Fibroblast of lung (primary cell): ENCODE data around the gene FAM228A. TPM values are rescaled to one million over a fixed set of nuclear protein-coding genes. Genes with fewer than 3 reads are reported as not detected.

ENCODE experiments used
- DNase-seq, 2 donors: peaks; one replicate each; pipeline versions ENCODE4 v3.0.0 to v3.0.0-alpha.2; 2010; ENCODE audit warnings: low read depth in 2 of 2
- H2AFZ ChIP-seq: 2 replicates; pipeline ENCODE4 v1.5.1; 2012; ENCODE audit warnings: low read length, control low read depth, inconsistent platforms
- H3K27ac ChIP-seq: 2 replicates; pipeline ENCODE4 v1.5.1; 2011; ENCODE audit warnings: low read length, control low read depth; ENCODE audit not compliant: insufficient read depth
- H3K27me3 ChIP-seq: 2 replicates; pipeline ENCODE4 v1.5.1; 2011; ENCODE audit warnings: mild to moderate bottlenecking, low read length; ENCODE audit not compliant: control insufficient read depth, insufficient read depth
- H3K36me3 ChIP-seq: 2 replicates; pipeline ENCODE4 v1.5.1; 2011; ENCODE audit warnings: low read length; ENCODE audit not compliant: control insufficient read depth, insufficient read depth
- H3K4me1 ChIP-seq: 2 replicates; pipeline ENCODE4 v1.5.1; 2011; ENCODE audit warnings: low read length; ENCODE audit not compliant: control insufficient read depth, insufficient read depth; ENCODE audit errors: extremely low read depth
- H3K4me2 ChIP-seq: 2 replicates; pipeline ENCODE4 v1.5.1; 2011; ENCODE audit warnings: low read length, control low read depth; ENCODE audit not compliant: insufficient read depth; ENCODE audit errors: extremely low read depth
- H3K4me3 ChIP-seq, 4 experiments: fragments of 200-600 bp in 1 of 4; sonication (generic) in 1 of 4; replicated peaks in 1 of 4; 2 replicates each; pipeline ENCODE4 v1.5.1; 2011 to 2016; ENCODE audit warnings: low read length in 4 of 4, low read depth in 3 of 4, mild to moderate bottlenecking in 3 of 4, control low read depth in 2 of 4, inconsistent platforms in 1 of 4, mixed read lengths in 1 of 4; ENCODE audit not compliant: insufficient read depth in 1 of 4; ENCODE audit errors: control extremely low read depth in 1 of 4
- H3K79me2 ChIP-seq: 2 replicates; pipeline ENCODE4 v1.5.1; 2012; ENCODE audit warnings: mild to moderate bottlenecking, low read length, inconsistent platforms; ENCODE audit not compliant: control insufficient read depth, insufficient read depth
- H3K9ac ChIP-seq: 2 replicates; pipeline ENCODE4 v1.5.1; 2011; ENCODE audit warnings: mild to moderate bottlenecking, low read length, control low read depth; ENCODE audit not compliant: insufficient read depth
- H3K9me3 ChIP-seq: 2 replicates; pipeline ENCODE4 v1.5.1; 2012; ENCODE audit warnings: low read depth, low read length; ENCODE audit not compliant: control insufficient read depth, insufficient read depth
- H4K20me1 ChIP-seq: 2 replicates; pipeline ENCODE4 v1.5.1; 2011; ENCODE audit warnings: low read length; ENCODE audit not compliant: control insufficient read depth, insufficient read depth; ENCODE audit errors: extremely low read depth
- EZH2 ChIP-seq: IDR thresholded peaks from 2 replicates; pipeline ENCODE4 v1.5.1; 2012; ENCODE audit warnings: low read length, control low read depth, mild to moderate bottlenecking; ENCODE audit errors: missing control alignments
- polyA plus RNA-seq, 2 donors: library from polyadenylated mRNA; depleted of rRNA in 1 of 2; stranded (reverse) in 1 of 2; unstranded in 1 of 2; fragments of >200 nt; gene quantifications; 2 replicates each; pipeline ENCODE4 v1.2.1, GENCODE V29; 2011 to 2012; ENCODE audit warnings: missing spikeins in 1 of 2
- total RNA-seq: library from RNA; depleted of rRNA; stranded (reverse); fragments of >200 nt; gene quantifications from 2 replicates; pipeline ENCODE4 v1.2.1, GENCODE V29; 2014
- TF ChIP-seq, protein P1 (sequence below), 2 donors: IDR thresholded peaks in 1 of 2; conservative IDR thresholded peaks in 1 of 2; 1 replicate in 1 of 2; 2 replicates in 1 of 2; pipeline ENCODE4 v1.5.1; 2011 to 2012; ENCODE audit warnings: low read length in 2 of 2, control low read depth in 1 of 2, inconsistent platforms in 1 of 2, low read depth in 1 of 2, mild to moderate bottlenecking in 1 of 2

FAM228A gene
- total and polyA plus RNA-seq, 2 donors (not counting 1 experiment from before 2014, with no cell fraction given) = 0.99 to 4.3 TPM

DNA sequence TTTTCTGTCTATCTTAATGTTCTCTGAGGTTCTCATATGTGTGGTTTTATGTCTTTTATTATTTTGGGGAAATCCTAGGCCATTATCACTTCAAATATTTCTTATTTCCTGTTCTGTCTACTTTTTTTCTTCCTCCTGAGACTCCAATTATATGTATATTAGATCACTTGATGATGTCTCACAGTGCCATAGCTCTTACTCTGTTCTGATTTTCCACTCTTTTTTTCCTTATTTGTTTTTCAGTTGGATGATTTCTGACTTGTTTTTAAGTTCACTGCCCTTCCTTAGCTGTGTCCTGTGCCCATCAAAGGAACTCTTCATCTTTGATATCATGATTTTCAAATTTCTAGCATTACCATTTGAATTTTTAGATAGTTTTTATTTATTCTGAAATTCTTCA, 27.5 kb upstream of the FAM228A start:
- Histone ChIP-seq H3K27me3 (no peaks in the 10 kb centered on the region), H4K20me1 (no peaks in the 10 kb centered on the region), H3K4me2 (no peak overlapping the region), H3K27ac (no peak overlapping the region), H3K9me3 (no peaks in the 10 kb centered on the region), H3K79me2 (no peaks in the 10 kb centered on the region), H2AFZ (no peak overlapping the region), H3K9ac (no peak overlapping the region), H3K36me3 (no peaks in the 10 kb centered on the region), H3K4me3 (no peak overlapping the region), H3K4me1 (no peaks in the 10 kb centered on the region)
- no peak for TF ChIP-seq EZH2
- TF ChIP-seq, protein P1, sequence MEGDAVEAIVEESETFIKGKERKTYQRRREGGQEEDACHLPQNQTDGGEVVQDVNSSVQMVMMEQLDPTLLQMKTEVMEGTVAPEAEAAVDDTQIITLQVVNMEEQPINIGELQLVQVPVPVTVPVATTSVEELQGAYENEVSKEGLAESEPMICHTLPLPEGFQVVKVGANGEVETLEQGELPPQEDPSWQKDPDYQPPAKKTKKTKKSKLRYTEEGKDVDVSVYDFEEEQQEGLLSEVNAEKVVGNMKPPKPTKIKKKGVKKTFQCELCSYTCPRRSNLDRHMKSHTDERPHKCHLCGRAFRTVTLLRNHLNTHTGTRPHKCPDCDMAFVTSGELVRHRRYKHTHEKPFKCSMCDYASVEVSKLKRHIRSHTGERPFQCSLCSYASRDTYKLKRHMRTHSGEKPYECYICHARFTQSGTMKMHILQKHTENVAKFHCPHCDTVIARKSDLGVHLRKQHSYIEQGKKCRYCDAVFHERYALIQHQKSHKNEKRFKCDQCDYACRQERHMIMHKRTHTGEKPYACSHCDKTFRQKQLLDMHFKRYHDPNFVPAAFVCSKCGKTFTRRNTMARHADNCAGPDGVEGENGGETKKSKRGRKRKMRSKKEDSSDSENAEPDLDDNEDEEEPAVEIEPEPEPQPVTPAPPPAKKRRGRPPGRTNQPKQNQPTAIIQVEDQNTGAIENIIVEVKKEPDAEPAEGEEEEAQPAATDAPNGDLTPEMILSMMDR (conservative IDR thresholded peaks at IDR 0.05 in 1 of 2, IDR thresholded peaks at IDR 0.05 in 1 of 2; ENCODE audit: low read depth in 1 of 2, low read length in 2 of 2) = no peak
- peak in 1 of 2 donors; percentile 8 for DNase-seq

DNA sequence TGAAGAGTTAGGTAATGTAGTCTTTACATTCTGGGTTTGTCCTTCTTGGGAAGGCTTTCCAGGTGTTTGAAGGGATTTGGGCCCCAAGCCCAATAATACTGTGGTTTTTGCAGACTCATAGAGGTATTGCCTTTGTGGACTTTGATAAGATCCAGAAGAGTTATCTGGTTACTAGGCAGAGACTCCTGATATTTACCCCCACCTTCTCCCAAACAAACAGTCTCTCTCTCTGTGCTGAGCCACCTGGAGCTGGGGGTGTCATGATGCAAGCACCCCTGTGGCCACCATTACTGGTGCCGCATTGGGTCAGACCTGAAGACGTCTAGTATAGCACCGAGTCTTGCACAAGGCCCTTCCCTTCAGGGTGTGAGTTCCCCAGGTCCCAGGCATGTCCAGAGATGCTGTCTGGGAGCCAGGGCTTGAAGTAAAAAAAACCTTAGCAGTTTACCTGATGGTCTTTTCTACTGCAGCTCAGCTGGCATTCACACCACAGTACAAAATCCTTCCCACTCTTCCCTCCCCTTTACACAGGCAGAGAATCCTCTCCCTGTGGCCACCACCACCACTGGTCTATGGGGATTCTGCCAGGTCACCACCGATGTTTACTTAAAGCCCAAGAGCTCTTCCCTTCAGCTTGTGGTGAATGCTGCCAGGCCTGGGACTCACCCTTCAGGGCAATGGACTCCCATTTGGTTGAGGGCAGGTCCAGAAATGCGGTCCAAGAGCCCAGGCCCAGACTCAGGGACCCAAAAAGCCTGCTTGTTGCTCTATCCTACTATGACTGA, 22.2 kb upstream of the FAM228A start:
- Histone ChIP-seq H3K9me3 (no peaks in the 10 kb centered on the region), H3K4me3 (no peak overlapping the region), H3K9ac (no peak overlapping the region), H3K79me2 (no peaks in the 10 kb centered on the region), H2AFZ (no peak overlapping the region), H3K27me3 (no peaks in the 10 kb centered on the region), H3K4me2 (no peak overlapping the region), H4K20me1 (no peaks in the 10 kb centered on the region), H3K4me1 (no peaks in the 10 kb centered on the region), H3K36me3 (no peaks in the 10 kb centered on the region), H3K27ac (no peak overlapping the region)
- DNase-seq = no peak
- TF ChIP-seq, protein P1 (conservative IDR thresholded peaks at IDR 0.05 in 1 of 2, IDR thresholded peaks at IDR 0.05 in 1 of 2; ENCODE audit: low read depth in 1 of 2, low read length in 2 of 2) = no peak

DNA sequence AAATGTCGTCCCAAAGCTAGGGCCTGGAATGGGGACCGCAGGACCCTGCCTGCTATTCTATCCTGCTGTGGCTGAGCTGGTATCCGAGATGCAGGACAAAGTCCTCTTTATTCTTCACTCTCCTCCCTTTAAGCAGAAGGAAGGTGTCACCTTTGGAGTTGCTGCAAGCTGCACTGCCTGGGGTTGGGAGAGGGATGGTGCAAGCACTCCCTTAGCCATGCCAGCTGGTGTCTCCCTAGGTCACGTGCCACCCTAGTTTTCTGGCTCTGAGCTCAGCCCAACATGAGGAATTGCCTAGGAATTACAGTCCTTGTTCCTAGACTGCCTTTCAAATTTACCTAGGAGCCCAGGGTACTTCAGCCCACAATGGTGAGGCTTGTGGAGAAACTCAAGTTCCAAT, 21.4 kb upstream of the FAM228A start:
- no peaks in the 10 kb centered on the region for H3K79me2 ChIP-seq
- DNase-seq = no peak
- no peak overlapping the region for H3K27ac ChIP-seq
- H3K36me3 ChIP-seq = no peaks in the 10 kb centered on the region
- H3K4me3 ChIP-seq = no peak overlapping the region
- H3K9ac ChIP-seq = no peak overlapping the region
- no peaks in the 10 kb centered on the region for H3K27me3 ChIP-seq
- no peaks in the 10 kb centered on the region for H4K20me1 ChIP-seq
- no peaks in the 10 kb centered on the region for H3K4me1 ChIP-seq
- H3K9me3 ChIP-seq = no peaks in the 10 kb centered on the region
- H2AFZ ChIP-seq = no peak overlapping the region
- no peak overlapping the region for H3K4me2 ChIP-seq
- TF ChIP-seq, protein P1 (conservative IDR thresholded peaks at IDR 0.05 in 1 of 2, IDR thresholded peaks at IDR 0.05 in 1 of 2; ENCODE audit: low read depth in 1 of 2, low read length in 2 of 2) = no peak
- no peak for TF ChIP-seq EZH2
